HuH-7.5 (cell line): ENCODE results near the gene FRMPD2.
"Not testable (repeated sequence)": the region's sequence is repeated elsewhere in the genome, so short reads cannot be mapped to it uniquely, and the experiment has no call there.

ENCODE experiments used
- DNase-seq: peaks from one replicate; pipeline ENCODE4 v3.0.0; 2011; ENCODE audit warnings: low spot score

The FRMPD2 gene

GRCh38 chr10:48126251-48126650, 148.2 kb downstream of the FRMPD2 start:
- not testable (repeated sequence) for DNase-seq

- not testable (repeated sequence) for DNase-seq
These were observed 148.9 kb downstream of the FRMPD2 start for GRCh38 chr10:48125631-48126030.

GRCh38 chr10:48122618-48123017, 151.9 kb downstream of the FRMPD2 start:
- DNase-seq, result not testable (repeated sequence)

- not testable (repeated sequence) for DNase-seq
These were observed 164.2 kb downstream of the FRMPD2 start for GRCh38 chr10:48110277-48110676.
